Measurements from ENCODE around the gene PIGR. TPM values are rescaled to one million over a fixed set of nuclear protein-coding genes. Genes with fewer than 3 reads are reported as not detected.

PIGR gene
- total RNA-seq, 1 donor from 2014 or later, result not detected

DNA sequence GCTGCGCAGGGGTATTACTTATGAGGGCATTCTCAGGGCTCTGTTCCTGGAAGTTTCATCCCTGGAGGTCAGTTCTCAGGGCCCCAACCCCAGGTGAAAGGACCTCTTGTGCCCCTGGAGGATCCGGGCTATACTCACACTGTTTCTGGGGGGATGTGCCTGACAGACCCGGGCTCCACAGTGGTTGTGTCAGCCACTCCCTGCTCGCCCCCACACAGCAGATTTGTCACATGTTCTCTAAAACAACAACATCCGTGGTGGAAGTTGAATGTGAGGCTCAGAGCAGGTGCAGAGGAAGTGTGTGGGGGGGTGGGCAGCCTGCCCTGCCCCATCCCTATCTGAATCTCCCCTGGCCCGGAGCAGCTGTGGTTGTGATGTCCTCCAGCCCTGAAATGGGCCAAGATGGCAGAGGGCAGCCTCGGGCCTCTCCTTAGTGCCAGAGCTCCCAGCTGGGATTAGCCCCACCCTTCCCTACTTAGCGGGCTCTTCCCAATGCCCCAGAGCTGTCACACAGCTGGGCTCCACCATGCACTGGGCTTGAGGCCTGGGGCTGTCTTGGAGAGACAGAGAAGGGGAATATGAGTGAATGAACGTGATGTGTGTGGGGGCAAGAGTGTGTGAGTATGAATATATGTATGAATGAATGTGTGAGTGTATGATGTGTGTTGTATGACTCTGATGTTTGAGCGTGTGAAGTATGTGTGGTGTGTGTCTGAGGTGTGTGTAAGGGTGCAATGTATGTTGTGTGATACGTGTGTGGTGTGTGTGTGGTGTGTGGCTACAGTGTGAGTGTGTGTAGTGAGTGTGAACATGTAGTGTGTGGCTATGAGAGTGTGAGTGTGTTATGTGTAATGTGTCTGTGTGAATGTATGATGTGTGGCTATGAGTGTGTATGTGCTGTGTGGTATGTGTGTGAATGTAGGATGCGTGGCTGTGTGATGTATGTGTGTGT is 23.0 kb downstream of the PIGR start:
- no peak for DNase-seq (ENCODE audit: extremely low spot score, unreplicated experiment)
- Mint-ChIP-seq H3K4me1 (ENCODE audit: unreplicated experiment) (no peaks in the 10 kb centered on the region), H3K27ac (ENCODE audit: unreplicated experiment) (no peak overlapping the region)

GRCh38 chr1:206922524-206922923 is 23.7 kb downstream of the PIGR start:
- H3K4me3 Mint-ChIP-seq (ENCODE audit: unreplicated experiment), result no peak overlapping the region
- no peaks in the 10 kb centered on the region for H3K36me3 Mint-ChIP-seq (ENCODE audit: unreplicated experiment)
- H3K27ac Mint-ChIP-seq (ENCODE audit: unreplicated experiment), result no peak overlapping the region
- H3K27me3 Mint-ChIP-seq (ENCODE audit: unreplicated experiment), result peaks cover 13% of the 10 kb centered on the region
- no peaks in the 10 kb centered on the region for H3K4me1 Mint-ChIP-seq (ENCODE audit: unreplicated experiment)
- H3K9me3 Mint-ChIP-seq (ENCODE audit: unreplicated experiment), result no peaks in the 10 kb centered on the region
- no peak for DNase-seq (ENCODE audit: extremely low spot score, unreplicated experiment)
- TF ChIP-seq, protein P1, sequence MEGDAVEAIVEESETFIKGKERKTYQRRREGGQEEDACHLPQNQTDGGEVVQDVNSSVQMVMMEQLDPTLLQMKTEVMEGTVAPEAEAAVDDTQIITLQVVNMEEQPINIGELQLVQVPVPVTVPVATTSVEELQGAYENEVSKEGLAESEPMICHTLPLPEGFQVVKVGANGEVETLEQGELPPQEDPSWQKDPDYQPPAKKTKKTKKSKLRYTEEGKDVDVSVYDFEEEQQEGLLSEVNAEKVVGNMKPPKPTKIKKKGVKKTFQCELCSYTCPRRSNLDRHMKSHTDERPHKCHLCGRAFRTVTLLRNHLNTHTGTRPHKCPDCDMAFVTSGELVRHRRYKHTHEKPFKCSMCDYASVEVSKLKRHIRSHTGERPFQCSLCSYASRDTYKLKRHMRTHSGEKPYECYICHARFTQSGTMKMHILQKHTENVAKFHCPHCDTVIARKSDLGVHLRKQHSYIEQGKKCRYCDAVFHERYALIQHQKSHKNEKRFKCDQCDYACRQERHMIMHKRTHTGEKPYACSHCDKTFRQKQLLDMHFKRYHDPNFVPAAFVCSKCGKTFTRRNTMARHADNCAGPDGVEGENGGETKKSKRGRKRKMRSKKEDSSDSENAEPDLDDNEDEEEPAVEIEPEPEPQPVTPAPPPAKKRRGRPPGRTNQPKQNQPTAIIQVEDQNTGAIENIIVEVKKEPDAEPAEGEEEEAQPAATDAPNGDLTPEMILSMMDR (IDR thresholded peaks at IDR 0.05), result no peak

More for the DNA sequence above, 23.0 kb downstream of the PIGR start:
- Mint-ChIP-seq H3K27me3 (ENCODE audit: unreplicated experiment) (peaks cover 9% of the 10 kb centered on the region), H3K36me3 (ENCODE audit: unreplicated experiment) (no peaks in the 10 kb centered on the region), H3K9me3 (ENCODE audit: unreplicated experiment) (no peaks in the 10 kb centered on the region), H3K4me3 (ENCODE audit: unreplicated experiment) (no peak overlapping the region)
- TF ChIP-seq, protein P1 (IDR thresholded peaks at IDR 0.05), result no peak

- no peak for DNase-seq (ENCODE audit: extremely low spot score, unreplicated experiment)
- Mint-ChIP-seq H3K9me3 (ENCODE audit: unreplicated experiment) (no peaks in the 10 kb centered on the region), H3K27ac (ENCODE audit: unreplicated experiment) (no peak within 1 kb of the TSS), H3K36me3 (ENCODE audit: unreplicated experiment) (no peaks in the 10 kb centered on the region), H3K27me3 (ENCODE audit: unreplicated experiment) (peaks cover 14% of the 10 kb centered on the region), H3K4me1 (ENCODE audit: unreplicated experiment) (no peaks in the 10 kb centered on the region), H3K4me3 (ENCODE audit: unreplicated experiment) (no peak within 1 kb of the TSS)
- TF ChIP-seq, protein P1 (IDR thresholded peaks at IDR 0.05), result no peak
These were observed 24.4 kb downstream of the PIGR start, which contains the start of gene FCMR for GRCh38 chr1:206921772-206922265. Gene FCMR, minus strand, starts transcription at chr1:206921941. Its CDS starts 87 bp downstream, at chr1:206921854.

DNA sequence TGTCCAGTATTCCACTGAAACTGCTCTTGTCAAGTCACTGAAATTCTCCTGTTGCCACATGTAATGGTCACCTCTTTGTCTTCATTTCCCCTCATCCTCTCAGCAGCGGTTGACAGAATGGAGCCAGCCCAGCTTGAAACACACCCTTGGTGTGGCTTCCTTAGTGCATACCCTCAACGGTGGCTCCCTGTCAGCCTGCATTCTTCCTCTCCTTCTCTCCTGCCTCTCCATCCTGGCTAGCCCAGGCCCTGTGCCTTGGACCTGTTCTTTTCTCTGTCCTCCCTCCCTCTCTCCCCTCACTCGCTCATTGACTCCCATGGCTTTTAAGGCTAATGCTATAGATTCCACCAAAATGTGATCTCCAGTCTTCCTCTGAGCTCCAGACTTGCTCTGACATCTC is 28.2 kb downstream of the PIGR start:
- H3K27ac Mint-ChIP-seq (ENCODE audit: unreplicated experiment), result no peak overlapping the region
- H3K36me3 Mint-ChIP-seq (ENCODE audit: unreplicated experiment), result no peaks in the 10 kb centered on the region
- H3K4me3 Mint-ChIP-seq (ENCODE audit: unreplicated experiment), result no peak overlapping the region
- no peaks in the 10 kb centered on the region for H3K9me3 Mint-ChIP-seq (ENCODE audit: unreplicated experiment)
- H3K27me3 Mint-ChIP-seq (ENCODE audit: unreplicated experiment), result peaks cover 45% of the 10 kb centered on the region
- TF ChIP-seq, protein P1 (IDR thresholded peaks at IDR 0.05), result no peak
- DNase-seq (ENCODE audit: extremely low spot score, unreplicated experiment), result no peak
- no peaks in the 10 kb centered on the region for H3K4me1 Mint-ChIP-seq (ENCODE audit: unreplicated experiment)

All from osteocyte (in vitro differentiated cells).